ENCODE measurements around the gene PTPRQ.

The PTPRQ gene, protein sequence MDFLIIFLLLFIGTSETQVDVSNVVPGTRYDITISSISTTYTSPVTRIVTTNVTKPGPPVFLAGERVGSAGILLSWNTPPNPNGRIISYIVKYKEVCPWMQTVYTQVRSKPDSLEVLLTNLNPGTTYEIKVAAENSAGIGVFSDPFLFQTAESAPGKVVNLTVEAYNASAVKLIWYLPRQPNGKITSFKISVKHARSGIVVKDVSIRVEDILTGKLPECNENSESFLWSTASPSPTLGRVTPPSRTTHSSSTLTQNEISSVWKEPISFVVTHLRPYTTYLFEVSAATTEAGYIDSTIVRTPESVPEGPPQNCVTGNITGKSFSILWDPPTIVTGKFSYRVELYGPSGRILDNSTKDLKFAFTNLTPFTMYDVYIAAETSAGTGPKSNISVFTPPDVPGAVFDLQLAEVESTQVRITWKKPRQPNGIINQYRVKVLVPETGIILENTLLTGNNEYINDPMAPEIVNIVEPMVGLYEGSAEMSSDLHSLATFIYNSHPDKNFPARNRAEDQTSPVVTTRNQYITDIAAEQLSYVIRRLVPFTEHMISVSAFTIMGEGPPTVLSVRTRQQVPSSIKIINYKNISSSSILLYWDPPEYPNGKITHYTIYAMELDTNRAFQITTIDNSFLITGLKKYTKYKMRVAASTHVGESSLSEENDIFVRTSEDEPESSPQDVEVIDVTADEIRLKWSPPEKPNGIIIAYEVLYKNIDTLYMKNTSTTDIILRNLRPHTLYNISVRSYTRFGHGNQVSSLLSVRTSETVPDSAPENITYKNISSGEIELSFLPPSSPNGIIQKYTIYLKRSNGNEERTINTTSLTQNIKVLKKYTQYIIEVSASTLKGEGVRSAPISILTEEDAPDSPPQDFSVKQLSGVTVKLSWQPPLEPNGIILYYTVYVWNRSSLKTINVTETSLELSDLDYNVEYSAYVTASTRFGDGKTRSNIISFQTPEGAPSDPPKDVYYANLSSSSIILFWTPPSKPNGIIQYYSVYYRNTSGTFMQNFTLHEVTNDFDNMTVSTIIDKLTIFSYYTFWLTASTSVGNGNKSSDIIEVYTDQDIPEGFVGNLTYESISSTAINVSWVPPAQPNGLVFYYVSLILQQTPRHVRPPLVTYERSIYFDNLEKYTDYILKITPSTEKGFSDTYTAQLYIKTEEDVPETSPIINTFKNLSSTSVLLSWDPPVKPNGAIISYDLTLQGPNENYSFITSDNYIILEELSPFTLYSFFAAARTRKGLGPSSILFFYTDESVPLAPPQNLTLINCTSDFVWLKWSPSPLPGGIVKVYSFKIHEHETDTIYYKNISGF (N-terminal part only)

GRCh38 chr12:80443974-80444666 is at the start of gene PTPRQ:
TSS of gene PTPRQ (plus strand) at chr12:80444235. CDS start at chr12:80444346, 111 bp downstream.
- peak; percentile 70 for DNase-seq (ENCODE audit: low read depth)
- H3K4me3 ChIP-seq (ENCODE audit: control insufficient read depth, low read depth, low read length): no peak within 1 kb of the TSS
- no peak for TF ChIP-seq CTCF (conservative IDR thresholded peaks at IDR 0.05; ENCODE audit: control insufficient read depth, insufficient read depth, low read depth, low read length)

DNA sequence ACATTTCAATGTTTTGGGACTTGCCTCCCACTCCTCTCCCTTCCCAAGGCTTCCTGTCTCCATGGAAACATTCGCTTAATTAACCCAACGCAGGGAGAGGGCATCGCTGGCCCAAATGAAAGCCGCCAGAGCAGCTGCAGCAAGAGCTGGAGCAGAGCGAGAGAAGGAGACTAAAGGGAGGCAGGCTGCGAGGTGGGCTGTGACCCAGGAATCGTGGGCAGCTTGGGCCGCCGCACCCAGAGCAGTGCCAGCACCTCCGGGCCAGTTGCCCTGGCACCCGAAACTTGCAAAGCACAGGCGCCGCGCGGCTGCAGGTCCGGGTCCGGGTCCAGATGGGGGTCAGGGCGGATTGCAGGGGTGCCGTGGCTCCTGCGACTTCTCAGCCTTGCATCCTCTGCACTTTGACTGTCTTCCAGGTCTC is 43.5 kb upstream of the PTPRQ start:
- peak overlapping the region; percentile 45 for H3K4me3 ChIP-seq (ENCODE audit: control insufficient read depth, low read depth, low read length)
- no peak for DNase-seq (ENCODE audit: low read depth)
- TF ChIP-seq CTCF (conservative IDR thresholded peaks at IDR 0.05; ENCODE audit: control insufficient read depth, insufficient read depth, low read depth, low read length): no peak

DNA sequence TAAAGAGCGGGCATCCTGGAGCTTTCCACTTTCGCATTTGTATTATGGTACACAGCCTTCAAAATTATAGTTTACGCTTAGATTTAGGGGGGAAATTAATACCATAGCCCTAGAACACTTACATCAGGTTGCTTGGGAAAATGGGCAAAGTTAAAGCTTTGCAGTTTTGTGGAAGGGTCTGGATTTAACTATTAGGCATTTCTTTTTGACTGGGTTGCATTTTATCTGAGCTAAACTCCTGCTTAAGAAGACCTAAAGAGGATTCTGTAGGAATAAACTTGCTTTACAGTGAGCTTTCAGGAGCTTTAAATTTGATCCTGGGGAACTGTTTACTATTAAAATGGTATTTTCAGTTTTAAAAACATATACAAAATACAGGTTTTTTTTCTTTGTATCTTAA is 42.8 kb upstream of the PTPRQ start:
- no peak overlapping the region for H3K4me3 ChIP-seq (ENCODE audit: control insufficient read depth, low read depth, low read length)
- TF ChIP-seq CTCF (conservative IDR thresholded peaks at IDR 0.05; ENCODE audit: control insufficient read depth, insufficient read depth, low read depth, low read length): no peak
- DNase-seq (ENCODE audit: low read depth): no peak

GRCh38 chr12:80404629-80405028 is 39.4 kb upstream of the PTPRQ start:
- TF ChIP-seq CTCF (conservative IDR thresholded peaks at IDR 0.05; ENCODE audit: control insufficient read depth, insufficient read depth, low read depth, low read length): no peak
- no peak overlapping the region for H3K4me3 ChIP-seq (ENCODE audit: control insufficient read depth, low read depth, low read length)
- no peak for DNase-seq (ENCODE audit: low read depth)

DNA sequence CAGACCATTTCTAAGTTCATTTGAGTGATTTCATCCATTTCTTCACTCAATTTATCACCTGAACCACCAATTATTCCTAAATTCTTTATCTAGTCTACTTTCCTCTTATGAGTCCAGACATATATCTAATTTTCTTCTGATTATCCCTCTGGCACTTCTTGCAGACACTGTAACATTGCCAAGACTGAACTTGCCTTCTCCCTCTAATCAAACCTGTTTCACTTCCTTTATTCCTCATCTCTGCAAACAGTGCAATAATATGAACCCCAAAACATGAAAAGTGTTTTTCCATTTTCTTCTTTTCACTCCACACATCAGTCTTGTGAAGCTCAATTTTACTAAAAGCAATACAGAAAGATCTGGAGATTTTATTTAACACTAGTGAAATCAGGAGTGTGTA is 37.8 kb upstream of the PTPRQ start:
- TF ChIP-seq CTCF (conservative IDR thresholded peaks at IDR 0.05; ENCODE audit: control insufficient read depth, insufficient read depth, low read depth, low read length): no peak
- no peak for DNase-seq (ENCODE audit: low read depth)
- H3K4me3 ChIP-seq (ENCODE audit: control insufficient read depth, low read depth, low read length): no peak overlapping the region

- no peak overlapping the region for H3K4me3 ChIP-seq (ENCODE audit: control insufficient read depth, low read depth, low read length)
- no peak for DNase-seq (ENCODE audit: low read depth)
- TF ChIP-seq CTCF (conservative IDR thresholded peaks at IDR 0.05; ENCODE audit: control insufficient read depth, insufficient read depth, low read depth, low read length): no peak
Observed at GRCh38 chr12:80411787-80412186, 32.2 kb upstream of the PTPRQ start.
